K562 (cell line): ENCODE results near the gene PTPRE.

Source experiments
- CBX2 ChIP-seq: fragments of 200-600 bp; sonication (generic); IDR thresholded peaks from one replicate; pipeline ENCODE4 v1.6.1; 2012; ENCODE audit warnings: mild to moderate bottlenecking, low read length, inconsistent platforms; ENCODE audit not compliant: insufficient read depth, poor library complexity, severe bottlenecking
- FOXM1 ChIP-seq, 2 experiments: fragments of 450-650 bp in 1 of 2; sonication (generic) in 1 of 2; formaldehyde crosslinking in 1 of 2; IDR thresholded peaks; 2 replicates each; pipeline versions ENCODE4 v1.6.1 to v1.9.0; 2017 to 2022; ENCODE audit warnings: low read depth in 2 of 2, mild to moderate bottlenecking in 2 of 2, missing genetic modification reagents in 1 of 2, moderate library complexity in 1 of 2
- GATA2 ChIP-seq: sonication (generic); formaldehyde crosslinking; IDR thresholded peaks from 2 replicates; pipeline ENCODE4 v1.4.0; 2020; ENCODE audit warnings: mild to moderate bottlenecking, missing genetic modification reagents
- MXI1 ChIP-seq: IDR thresholded peaks from 2 replicates; pipeline ENCODE4 v1.6.1; 2011; ENCODE audit warnings: low read depth, mild to moderate bottlenecking, improper control_type of control experiment, low read length
- MYC ChIP-seq, 2 experiments: fragments of 250-450 bp in 1 of 2; sonication (Bioruptor Pico) in 1 of 2; IDR thresholded peaks; 2 replicates each; pipeline versions ENCODE4 v1.5.1 to v1.6.1; 2012 to 2021; ENCODE audit warnings: low read depth in 2 of 2, borderline replicate concordance in 1 of 2, improper control_type of control experiment in 1 of 2, low read length in 1 of 2, mild to moderate bottlenecking in 1 of 2, moderate library complexity in 1 of 2
- RAD21 ChIP-seq, 2 experiments: fragments of 250-450 bp in 1 of 2; fragments of 450-650 bp in 1 of 2; sonication (Bioruptor Pico) in 1 of 2; formaldehyde crosslinking in 1 of 2; IDR thresholded peaks in 1 of 2; conservative IDR thresholded peaks in 1 of 2; 2 replicates each; pipeline versions ENCODE4 v1.4.0 to v1.8.0; 2020 to 2022; ENCODE audit warnings: mild to moderate bottlenecking in 2 of 2, moderate library complexity in 1 of 2
- TAF1 ChIP-seq: IDR thresholded peaks from 2 replicates; pipeline ENCODE4 v1.6.1; 2011; ENCODE audit warnings: mild to moderate bottlenecking, low read length, moderate library complexity; ENCODE audit not compliant: insufficient read depth, control insufficient read depth, severe bottlenecking; ENCODE audit errors: extremely low read depth
- ZNF165 ChIP-seq: fragments of 250-450 bp; sonication (Bioruptor Pico); IDR thresholded peaks from 2 replicates; pipeline ENCODE4 v1.4.0; 2020; ENCODE audit warnings: borderline replicate concordance
- TF ChIP-seq, protein P1 (sequence below), 3 experiments: IDR thresholded peaks in 2 of 3; conservative IDR thresholded peaks in 1 of 3; 2 replicates each; pipeline ENCODE4 v1.5.1; 2011 to 2012; ENCODE audit warnings: low read length in 3 of 3, mild to moderate bottlenecking in 3 of 3, control low read depth in 2 of 3, improper control_type of control experiment in 1 of 3, inconsistent platforms in 1 of 3, low read depth in 1 of 3, mixed read lengths in 1 of 3, moderate library complexity in 1 of 3; ENCODE audit not compliant: insufficient read depth in 2 of 3
- TF ChIP-seq, protein P2 (sequence below): fragments of 250-450 bp; sonication (Bioruptor Pico); IDR thresholded peaks from 2 replicates; pipeline ENCODE4 v1.9.0; 2021; ENCODE audit warnings: mild to moderate bottlenecking, inconsistent platforms

GRCh38 chr10:128022261-128023196 lies 115.6 kb downstream of the PTPRE start:
- TF ChIP-seq ZNF165 (no peak), FOXM1 (IDR thresholded peaks at IDR 0.05; ENCODE audit: low read depth) (no peak), FOXM1 (CRISPR knock-in tag; IDR thresholded peaks at IDR 0.05; ENCODE audit: low read depth) (no peak), CBX2 (no peak), GATA2 (CRISPR knock-in tag) (no peak), TAF1 (no peak), RAD21 (CRISPR knock-in tag; conservative IDR thresholded peaks at IDR 0.05 in 1 of 2, IDR thresholded peaks at IDR 0.05 in 1 of 2) (no peak), MYC (IDR thresholded peaks at IDR 0.05; ENCODE audit: low read depth, low read length) (no peak), MYC (CRISPR knock-in tag; IDR thresholded peaks at IDR 0.05; ENCODE audit: borderline replicate concordance, low read depth) (no peak), MXI1 (no peak)
- TF ChIP-seq, protein P1, sequence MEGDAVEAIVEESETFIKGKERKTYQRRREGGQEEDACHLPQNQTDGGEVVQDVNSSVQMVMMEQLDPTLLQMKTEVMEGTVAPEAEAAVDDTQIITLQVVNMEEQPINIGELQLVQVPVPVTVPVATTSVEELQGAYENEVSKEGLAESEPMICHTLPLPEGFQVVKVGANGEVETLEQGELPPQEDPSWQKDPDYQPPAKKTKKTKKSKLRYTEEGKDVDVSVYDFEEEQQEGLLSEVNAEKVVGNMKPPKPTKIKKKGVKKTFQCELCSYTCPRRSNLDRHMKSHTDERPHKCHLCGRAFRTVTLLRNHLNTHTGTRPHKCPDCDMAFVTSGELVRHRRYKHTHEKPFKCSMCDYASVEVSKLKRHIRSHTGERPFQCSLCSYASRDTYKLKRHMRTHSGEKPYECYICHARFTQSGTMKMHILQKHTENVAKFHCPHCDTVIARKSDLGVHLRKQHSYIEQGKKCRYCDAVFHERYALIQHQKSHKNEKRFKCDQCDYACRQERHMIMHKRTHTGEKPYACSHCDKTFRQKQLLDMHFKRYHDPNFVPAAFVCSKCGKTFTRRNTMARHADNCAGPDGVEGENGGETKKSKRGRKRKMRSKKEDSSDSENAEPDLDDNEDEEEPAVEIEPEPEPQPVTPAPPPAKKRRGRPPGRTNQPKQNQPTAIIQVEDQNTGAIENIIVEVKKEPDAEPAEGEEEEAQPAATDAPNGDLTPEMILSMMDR (IDR thresholded peaks at IDR 0.05 in 2 of 3, conservative IDR thresholded peaks at IDR 0.05 in 1 of 3; ENCODE audit: insufficient read depth in 2 of 3, low read depth in 1 of 3, low read length in 3 of 3): no peak
- TF ChIP-seq, protein P2, sequence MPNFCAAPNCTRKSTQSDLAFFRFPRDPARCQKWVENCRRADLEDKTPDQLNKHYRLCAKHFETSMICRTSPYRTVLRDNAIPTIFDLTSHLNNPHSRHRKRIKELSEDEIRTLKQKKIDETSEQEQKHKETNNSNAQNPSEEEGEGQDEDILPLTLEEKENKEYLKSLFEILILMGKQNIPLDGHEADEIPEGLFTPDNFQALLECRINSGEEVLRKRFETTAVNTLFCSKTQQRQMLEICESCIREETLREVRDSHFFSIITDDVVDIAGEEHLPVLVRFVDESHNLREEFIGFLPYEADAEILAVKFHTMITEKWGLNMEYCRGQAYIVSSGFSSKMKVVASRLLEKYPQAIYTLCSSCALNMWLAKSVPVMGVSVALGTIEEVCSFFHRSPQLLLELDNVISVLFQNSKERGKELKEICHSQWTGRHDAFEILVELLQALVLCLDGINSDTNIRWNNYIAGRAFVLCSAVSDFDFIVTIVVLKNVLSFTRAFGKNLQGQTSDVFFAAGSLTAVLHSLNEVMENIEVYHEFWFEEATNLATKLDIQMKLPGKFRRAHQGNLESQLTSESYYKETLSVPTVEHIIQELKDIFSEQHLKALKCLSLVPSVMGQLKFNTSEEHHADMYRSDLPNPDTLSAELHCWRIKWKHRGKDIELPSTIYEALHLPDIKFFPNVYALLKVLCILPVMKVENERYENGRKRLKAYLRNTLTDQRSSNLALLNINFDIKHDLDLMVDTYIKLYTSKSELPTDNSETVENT (CRISPR knock-in tag): no peak
